Left lung (tissue), 10 donors: ENCODE data around the gene TMCC2. TPM values are rescaled to one million over a fixed set of nuclear protein-coding genes. Genes with fewer than 3 reads are reported as not detected.
A peak's percentile ranks its signal among the peaks of the same experiment; 100 is the strongest.

Source experiments
- ATAC-seq: fragments of 200-7000 bp; cut with Tn5 transposase; one replicate; pipeline ENCODE4 v1.9.1; 2020; ENCODE audit warnings: moderate library complexity
- DNase-seq, 4 donors: peaks; one replicate each; pipeline ENCODE4 v3.0.0-alpha.2; 2013 to 2020
- H3K27ac ChIP-seq, 2 donors: fragments of 200-600 bp; sonication (generic) in 1 of 2; one replicate each; pipeline versions ENCODE4 v1.5.0 to v1.8.0; 2020 to 2021
- H3K27me3 ChIP-seq, 2 donors: fragments of 200-600 bp; sonication (generic) in 1 of 2; one replicate each; pipeline versions ENCODE4 v1.5.0 to v1.8.0; 2020 to 2021
- H3K36me3 ChIP-seq, 2 donors: fragments of 200-600 bp; sonication (generic) in 1 of 2; one replicate each; pipeline versions ENCODE4 v1.5.0 to v1.8.0; 2020 to 2021
- H3K4me1 ChIP-seq, 2 donors: fragments of 200-600 bp; one replicate each; pipeline ENCODE4 v1.8.0; 2021
- H3K4me3 ChIP-seq, 2 donors: fragments of 200-600 bp; sonication (generic) in 1 of 2; one replicate each; pipeline versions ENCODE4 v1.5.0 to v1.8.0; 2020 to 2021; ENCODE audit warnings: mild to moderate bottlenecking in 1 of 2
- H3K9me3 ChIP-seq, 2 donors: fragments of 200-600 bp; sonication (generic) in 1 of 2; one replicate each; pipeline versions ENCODE4 v1.5.0 to v1.8.0; 2020 to 2021
- CTCF ChIP-seq, 2 donors: fragments of 200-600 bp; sonication (generic) in 1 of 2; IDR thresholded peaks; one replicate each; pipeline versions ENCODE4 v1.5.0 to v1.8.0; 2021; ENCODE audit warnings: antibody characterized with exemption in 2 of 2
- intact Hi-C, 2 donors: fragments of 100-400 bp; cut with DNase I; formaldehyde crosslinking; loops; one replicate each; pipeline versions ENCODE4 v1.11.2 to v1.14.2; 2022
- polyA plus RNA-seq, 6 donors: library from polyadenylated mRNA; unstranded; fragments of 120-200 nt; gene quantifications; one replicate each; pipeline ENCODE4 v1.2.1, GENCODE V29; 2013; ENCODE audit not compliant: insufficient read length in 6 of 6
- total RNA-seq, 2 donors: library from RNA; stranded (reverse); fragmentation: NEBNext Ultra II Directional; extraction: Animal tissue kit (Norgen Biotek cat#: 25700); gene quantifications; one replicate each; pipeline ENCODE4 v1.2.1, GENCODE V29; 2021
- donor health status: DM: no; HTN: yes; CAD: no.
- donor health status: DM: no; HTN: no; CAD: no.

The TMCC2 gene
- total and polyA plus RNA-seq, 8 donors = 3.4 to 17.2 (median 11.0) TPM

- Histone ChIP-seq H3K27me3 (no peaks in the 10 kb centered on the region), H3K36me3 (no peaks in the 10 kb centered on the region), H3K4me1 (peaks cover 10 to 16% of the 10 kb centered on the region in 2 donors), H3K27ac (no peak overlapping the region), H3K9me3 (no peaks in the 10 kb centered on the region), H3K4me3 (no peak overlapping the region)
- no peak for TF ChIP-seq CTCF (IDR thresholded peaks at IDR 0.05)
- ATAC-seq (no peak), DNase-seq (no peak)
- intact Hi-C loops = no loop called here
These were observed 17.4 kb downstream of the TMCC2 start for GRCh38 chr1:205245096-205245495.

- no peak overlapping the region for H3K4me3 ChIP-seq
- no peaks in the 10 kb centered on the region for H3K27me3 ChIP-seq
- TF ChIP-seq CTCF (IDR thresholded peaks at IDR 0.05) = no peak
- intact Hi-C loops = no loop called here
- H3K27ac ChIP-seq = no peak overlapping the region
- H3K4me1 ChIP-seq = peaks cover 10 to 16% of the 10 kb centered on the region in 2 donors
- DNase-seq (no peak), ATAC-seq (no peak)
- no peaks in the 10 kb centered on the region for H3K9me3 ChIP-seq
- H3K36me3 ChIP-seq = no peaks in the 10 kb centered on the region
These were observed 18.8 kb downstream of the TMCC2 start for GRCh38 chr1:205246351-205247119.

GRCh38 chr1:205247130-205247921 is 19.6 kb downstream of the TMCC2 start:
- no peaks in the 10 kb centered on the region for H3K9me3 ChIP-seq
- DNase-seq (peak in 2 of 4 donors; percentile 20 to 60), ATAC-seq (peak; percentile 16)
- no peak for TF ChIP-seq CTCF (IDR thresholded peaks at IDR 0.05)
- H3K4me3 ChIP-seq = no peak overlapping the region
- H3K36me3 ChIP-seq = no peaks in the 10 kb centered on the region
- peaks cover 10 to 16% of the 10 kb centered on the region in 2 donors for H3K4me1 ChIP-seq
- H3K27ac ChIP-seq = no peak overlapping the region
- no peaks in the 10 kb centered on the region for H3K27me3 ChIP-seq
- intact Hi-C loops = no loop called here

GRCh38 chr1:205248793-205249601 is 21.3 kb downstream of the TMCC2 start:
- no peaks in the 10 kb centered on the region for H3K27me3 ChIP-seq
- no peak overlapping the region for H3K4me3 ChIP-seq
- no peaks in the 10 kb centered on the region for H3K9me3 ChIP-seq
- ATAC-seq (peak; percentile 58), DNase-seq (peak in 1 of 4 donors; percentile 76)
- intact Hi-C loops = no loop called here
- no peak for TF ChIP-seq CTCF (IDR thresholded peaks at IDR 0.05)
- no peak overlapping the region for H3K27ac ChIP-seq
- no peaks in the 10 kb centered on the region for H3K36me3 ChIP-seq
- H3K4me1 ChIP-seq = peaks cover 10 to 16% of the 10 kb centered on the region in 2 donors
